DND-41 (cell line): ENCODE results near the gene ARPC2.

Experiments
- ATAC-seq: fragments of 200-7000 bp; cut with Tn5 transposase; 3 replicates; pipeline ENCODE4 v1.9.1; 2021; ENCODE audit warnings: low read depth; ENCODE audit not compliant: insufficient read depth
- DNase-seq: peaks from one replicate; pipeline ENCODE4 v3.0.0-alpha.2; 2020
- H2AFZ ChIP-seq: 2 replicates; pipeline ENCODE4 v1.6.0; 2012; ENCODE audit warnings: low read depth, low read length
- H3K27ac ChIP-seq: 2 replicates; pipeline ENCODE4 v1.5.1; 2012; ENCODE audit warnings: low read length, inconsistent platforms
- H3K27me3 ChIP-seq: fragments of 200-600 bp; sonication (generic); 2 replicates; pipeline ENCODE4 v1.6.0; 2012; ENCODE audit warnings: low read length, mild to moderate bottlenecking, inconsistent platforms; ENCODE audit not compliant: insufficient read depth, poor library complexity
- H3K36me3 ChIP-seq: 2 replicates; pipeline ENCODE4 v1.5.1; 2012; ENCODE audit warnings: low read length, inconsistent platforms; ENCODE audit not compliant: insufficient read depth
- H3K4me1 ChIP-seq: 2 replicates; pipeline ENCODE4 v1.5.1; 2012; ENCODE audit warnings: mild to moderate bottlenecking, low read length; ENCODE audit not compliant: insufficient read depth
- H3K4me2 ChIP-seq: 2 replicates; pipeline ENCODE4 v1.6.0; 2012; ENCODE audit warnings: mild to moderate bottlenecking, moderate library complexity, low read length, inconsistent platforms; ENCODE audit not compliant: insufficient read depth
- H3K4me3 ChIP-seq, 2 experiments: fragments of 200-600 bp in 1 of 2; shearing (Covaris generic) in 1 of 2; 2 replicates each; pipeline ENCODE4 v1.5.1; 2012 to 2016; ENCODE audit warnings: inconsistent platforms in 2 of 2, low read length in 2 of 2, mild to moderate bottlenecking in 2 of 2, low read depth in 1 of 2, moderate library complexity in 1 of 2
- H3K79me2 ChIP-seq: 2 replicates; pipeline ENCODE4 v1.6.0; 2012; ENCODE audit warnings: low read length, inconsistent platforms; ENCODE audit not compliant: insufficient read depth
- H3K9ac ChIP-seq: 2 replicates; pipeline ENCODE4 v1.6.0; 2012; ENCODE audit warnings: low read depth, mild to moderate bottlenecking, inconsistent platforms, low read length, moderate library complexity
- H3K9me3 ChIP-seq: 2 replicates; pipeline ENCODE4 v1.5.1; 2012; ENCODE audit warnings: low read length, moderate library complexity, mild to moderate bottlenecking, inconsistent platforms; ENCODE audit not compliant: insufficient read depth, severe bottlenecking
- H4K20me1 ChIP-seq: 2 replicates; pipeline ENCODE4 v1.6.0; 2012; ENCODE audit warnings: low read length; ENCODE audit not compliant: insufficient read depth
- EZH2 ChIP-seq: IDR thresholded peaks from 3 replicates; pipeline ENCODE4 v1.6.1; 2012; ENCODE audit warnings: borderline replicate concordance, low read depth, mild to moderate bottlenecking, moderate library complexity, low read length, inconsistent platforms; ENCODE audit not compliant: severe bottlenecking
- TF ChIP-seq, protein P1 (sequence below): IDR thresholded peaks from 2 replicates; pipeline ENCODE4 v1.5.1; 2012; ENCODE audit warnings: borderline replicate concordance, low read length, moderate library complexity, mild to moderate bottlenecking; ENCODE audit not compliant: poor library complexity, severe bottlenecking; ENCODE audit errors: extremely low read depth

The ARPC2 gene

DNA sequence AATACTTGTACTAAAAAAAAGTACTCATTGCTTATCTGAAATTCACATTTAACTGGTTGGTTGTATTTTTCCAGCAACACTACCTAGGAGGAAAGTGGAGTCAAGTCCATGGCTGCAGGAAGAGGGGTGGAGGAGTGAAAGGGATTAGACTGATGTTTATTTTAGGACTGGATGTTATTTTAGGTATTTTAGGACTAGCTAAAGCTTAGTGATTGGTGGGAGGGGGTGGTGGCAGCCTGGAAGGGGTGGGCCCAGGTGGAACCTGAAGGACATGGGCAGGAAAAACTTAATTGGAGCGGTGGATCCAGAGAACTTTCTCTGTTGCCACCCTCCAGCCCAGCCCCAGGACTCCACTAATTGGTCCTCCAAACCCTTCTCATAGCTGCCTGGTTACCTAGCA, 79.2 kb downstream of the ARPC2 start:
- Histone ChIP-seq H3K4me3 (no peak overlapping the region), H3K27ac (no peak overlapping the region), H3K4me1 (peaks cover 2% of the 10 kb centered on the region), H3K79me2 (no peaks in the 10 kb centered on the region), H3K9me3 (no peaks in the 10 kb centered on the region), H2AFZ (no peak overlapping the region), H3K9ac (no peak overlapping the region), H3K36me3 (no peaks in the 10 kb centered on the region), H4K20me1 (no peaks in the 10 kb centered on the region), H3K4me2 (no peak overlapping the region), H3K27me3 (no peaks in the 10 kb centered on the region)
- no peak for TF ChIP-seq EZH2
- TF ChIP-seq, protein P1, sequence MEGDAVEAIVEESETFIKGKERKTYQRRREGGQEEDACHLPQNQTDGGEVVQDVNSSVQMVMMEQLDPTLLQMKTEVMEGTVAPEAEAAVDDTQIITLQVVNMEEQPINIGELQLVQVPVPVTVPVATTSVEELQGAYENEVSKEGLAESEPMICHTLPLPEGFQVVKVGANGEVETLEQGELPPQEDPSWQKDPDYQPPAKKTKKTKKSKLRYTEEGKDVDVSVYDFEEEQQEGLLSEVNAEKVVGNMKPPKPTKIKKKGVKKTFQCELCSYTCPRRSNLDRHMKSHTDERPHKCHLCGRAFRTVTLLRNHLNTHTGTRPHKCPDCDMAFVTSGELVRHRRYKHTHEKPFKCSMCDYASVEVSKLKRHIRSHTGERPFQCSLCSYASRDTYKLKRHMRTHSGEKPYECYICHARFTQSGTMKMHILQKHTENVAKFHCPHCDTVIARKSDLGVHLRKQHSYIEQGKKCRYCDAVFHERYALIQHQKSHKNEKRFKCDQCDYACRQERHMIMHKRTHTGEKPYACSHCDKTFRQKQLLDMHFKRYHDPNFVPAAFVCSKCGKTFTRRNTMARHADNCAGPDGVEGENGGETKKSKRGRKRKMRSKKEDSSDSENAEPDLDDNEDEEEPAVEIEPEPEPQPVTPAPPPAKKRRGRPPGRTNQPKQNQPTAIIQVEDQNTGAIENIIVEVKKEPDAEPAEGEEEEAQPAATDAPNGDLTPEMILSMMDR, result no peak
- DNase-seq (no peak), ATAC-seq (no peak)

DNA sequence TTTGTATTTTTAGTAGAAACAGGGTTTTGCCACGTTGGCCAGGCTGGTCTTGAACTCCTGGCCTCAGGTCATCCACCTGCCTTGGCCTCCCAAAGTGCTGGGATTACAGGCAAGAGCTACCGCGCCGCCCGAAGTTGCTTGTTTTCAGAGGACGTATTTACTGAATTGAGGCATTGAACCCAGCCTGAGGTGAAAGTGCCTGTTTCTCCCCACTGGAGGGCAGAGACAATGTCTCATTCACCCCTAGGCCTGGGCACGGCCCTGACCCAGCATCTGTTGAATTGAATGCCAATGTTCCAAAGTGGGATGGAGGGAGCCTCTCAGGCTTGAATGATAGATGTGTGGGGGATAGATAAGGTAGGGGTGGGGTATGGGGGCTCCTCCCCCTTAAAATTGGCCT, 79.9 kb downstream of the ARPC2 start:
- Histone ChIP-seq H3K9me3 (no peaks in the 10 kb centered on the region), H2AFZ (no peak overlapping the region), H3K27ac (no peak overlapping the region), H3K36me3 (no peaks in the 10 kb centered on the region), H3K79me2 (no peaks in the 10 kb centered on the region), H3K4me3 (no peak overlapping the region), H3K4me2 (no peak overlapping the region), H3K27me3 (no peaks in the 10 kb centered on the region), H3K9ac (no peak overlapping the region), H3K4me1 (peaks cover 5% of the 10 kb centered on the region), H4K20me1 (no peaks in the 10 kb centered on the region)
- no peak for ATAC-seq
- DNase-seq, result no peak
- TF ChIP-seq, protein P1, result no peak
- no peak for TF ChIP-seq EZH2

DNA sequence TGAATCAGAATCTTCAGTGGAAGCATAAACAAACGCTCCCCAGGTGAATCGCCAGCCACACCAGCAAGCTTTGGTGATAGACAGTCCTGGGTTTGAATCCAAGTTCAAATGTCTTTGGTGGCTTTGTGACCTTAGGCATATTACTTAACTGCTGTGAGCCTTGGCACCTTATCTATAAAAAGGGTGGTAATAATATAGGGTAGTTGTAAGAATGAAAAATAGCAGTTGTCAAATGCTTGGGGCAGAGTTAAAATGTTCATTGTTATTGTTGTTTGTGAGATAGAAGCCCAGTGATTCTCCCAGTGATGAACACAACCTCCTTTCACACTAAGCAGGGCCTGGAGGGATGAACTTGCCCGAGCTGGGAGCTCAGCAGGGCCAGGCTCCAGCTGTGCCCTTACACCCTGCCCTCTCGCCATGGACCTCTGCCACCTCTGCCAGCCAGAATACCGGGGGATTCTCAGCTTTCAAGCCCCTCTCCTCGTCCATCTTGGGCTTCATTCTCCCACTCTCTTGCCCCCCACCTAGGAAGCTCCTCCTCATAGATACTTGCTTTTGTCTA, 81.4 kb downstream of the ARPC2 start:
- no peak overlapping the region for H3K9ac ChIP-seq
- no peak for ATAC-seq
- H4K20me1 ChIP-seq, result no peaks in the 10 kb centered on the region
- H3K79me2 ChIP-seq, result no peaks in the 10 kb centered on the region
- DNase-seq, result no peak
- H3K9me3 ChIP-seq, result no peaks in the 10 kb centered on the region
- no peaks in the 10 kb centered on the region for H3K27me3 ChIP-seq
- H3K4me1 ChIP-seq, result peaks cover 5% of the 10 kb centered on the region
- no peak overlapping the region for H3K4me2 ChIP-seq
- no peak overlapping the region for H2AFZ ChIP-seq
- no peak overlapping the region for H3K4me3 ChIP-seq
- H3K36me3 ChIP-seq, result no peaks in the 10 kb centered on the region
- no peak overlapping the region for H3K27ac ChIP-seq
- TF ChIP-seq, protein P1, result no peak
- no peak for TF ChIP-seq EZH2

DNA sequence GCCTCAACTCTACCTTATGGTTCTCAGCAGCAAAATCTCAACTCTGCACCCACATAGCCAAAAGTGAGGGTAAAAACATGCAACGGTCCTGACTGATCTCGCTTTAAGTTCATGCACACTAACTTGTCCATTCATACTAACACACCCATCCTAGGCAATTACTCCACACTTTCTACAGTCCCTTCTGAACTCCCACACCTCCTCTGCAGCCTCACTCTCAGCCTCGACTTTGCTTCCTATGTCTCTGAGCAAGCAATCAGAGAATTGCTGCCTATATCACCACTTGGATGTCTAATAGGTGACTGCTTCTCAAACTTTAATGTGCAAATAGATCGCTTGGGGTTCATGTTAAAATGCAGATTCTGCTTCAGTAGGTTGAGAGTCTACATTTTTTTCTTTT, 83.2 kb downstream of the ARPC2 start:
- no peak overlapping the region for H3K4me3 ChIP-seq
- no peak overlapping the region for H2AFZ ChIP-seq
- H3K27me3 ChIP-seq, result no peaks in the 10 kb centered on the region
- peaks cover 5% of the 10 kb centered on the region for H3K4me1 ChIP-seq
- H3K27ac ChIP-seq, result no peak overlapping the region
- H3K4me2 ChIP-seq, result no peak overlapping the region
- no peak for DNase-seq
- H3K9me3 ChIP-seq, result no peaks in the 10 kb centered on the region
- no peak for ATAC-seq
- H4K20me1 ChIP-seq, result no peaks in the 10 kb centered on the region
- TF ChIP-seq, protein P1, result no peak
- TF ChIP-seq EZH2, result no peak
- H3K9ac ChIP-seq, result no peak overlapping the region
- H3K36me3 ChIP-seq, result no peaks in the 10 kb centered on the region
- H3K79me2 ChIP-seq, result no peaks in the 10 kb centered on the region
